GM13976 (cell line): ENCODE results near the gene ARFIP1.

Source experiments
- DNase-seq: peaks from one replicate; pipeline ENCODE4 v3.0.0; 2012; ENCODE audit warnings: low spot score
- in situ Hi-C: fragments of 300-500 bp; cut with MboI; formaldehyde crosslinking; loops from one replicate; pipeline ENCODE4 v1.12.0; 2022; ENCODE audit warnings: low sequenced_read_pairs, mixed read lengths, inconsistent platforms; ENCODE audit not compliant: unreplicated experiment
- TF ChIP-seq, protein P1 (sequence below): IDR thresholded peaks from 2 replicates; pipeline ENCODE4 v1.5.1; 2012; ENCODE audit warnings: borderline replicate concordance, mild to moderate bottlenecking; ENCODE audit not compliant: insufficient read depth; ENCODE audit errors: extremely low read depth, missing control alignments, control extremely low read depth

The ARFIP1 gene

GRCh38 chr4:152944666-152945320 lies 165.0 kb downstream of the ARFIP1 start:
- no peak for DNase-seq
- in situ Hi-C loops = no loop called here
- TF ChIP-seq, protein P1, sequence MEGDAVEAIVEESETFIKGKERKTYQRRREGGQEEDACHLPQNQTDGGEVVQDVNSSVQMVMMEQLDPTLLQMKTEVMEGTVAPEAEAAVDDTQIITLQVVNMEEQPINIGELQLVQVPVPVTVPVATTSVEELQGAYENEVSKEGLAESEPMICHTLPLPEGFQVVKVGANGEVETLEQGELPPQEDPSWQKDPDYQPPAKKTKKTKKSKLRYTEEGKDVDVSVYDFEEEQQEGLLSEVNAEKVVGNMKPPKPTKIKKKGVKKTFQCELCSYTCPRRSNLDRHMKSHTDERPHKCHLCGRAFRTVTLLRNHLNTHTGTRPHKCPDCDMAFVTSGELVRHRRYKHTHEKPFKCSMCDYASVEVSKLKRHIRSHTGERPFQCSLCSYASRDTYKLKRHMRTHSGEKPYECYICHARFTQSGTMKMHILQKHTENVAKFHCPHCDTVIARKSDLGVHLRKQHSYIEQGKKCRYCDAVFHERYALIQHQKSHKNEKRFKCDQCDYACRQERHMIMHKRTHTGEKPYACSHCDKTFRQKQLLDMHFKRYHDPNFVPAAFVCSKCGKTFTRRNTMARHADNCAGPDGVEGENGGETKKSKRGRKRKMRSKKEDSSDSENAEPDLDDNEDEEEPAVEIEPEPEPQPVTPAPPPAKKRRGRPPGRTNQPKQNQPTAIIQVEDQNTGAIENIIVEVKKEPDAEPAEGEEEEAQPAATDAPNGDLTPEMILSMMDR = no peak

- no peak for DNase-seq
- in situ Hi-C loops = no loop called here
- TF ChIP-seq, protein P1 = no peak
These were observed 165.9 kb downstream of the ARFIP1 start for GRCh38 chr4:152945639-152946038.

- in situ Hi-C loops = no loop called here
- DNase-seq = no peak
- TF ChIP-seq, protein P1 = no peak
These were observed 166.7 kb downstream of the ARFIP1 start for GRCh38 chr4:152946446-152946845.

DNA sequence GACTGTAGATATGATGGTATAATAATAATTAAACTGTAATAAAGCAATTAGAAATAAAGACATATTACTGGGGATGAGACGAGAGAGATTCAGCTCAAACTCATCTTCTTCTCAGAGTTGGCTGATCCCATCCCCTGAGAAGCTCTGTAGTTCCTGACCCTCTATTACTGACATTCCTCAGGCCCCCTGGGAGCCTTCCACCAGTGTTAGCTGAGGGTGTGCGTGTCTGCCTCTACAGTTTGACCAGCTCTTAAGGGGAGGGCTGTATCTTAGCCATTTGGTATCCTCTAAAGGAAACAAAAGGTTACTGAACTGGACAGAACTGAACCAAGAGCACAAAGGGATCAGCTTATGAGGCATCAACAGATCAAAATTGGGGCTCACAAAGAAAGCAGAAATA lies 167.6 kb downstream of the ARFIP1 start:
- DNase-seq = no peak
- TF ChIP-seq, protein P1 = no peak
- in situ Hi-C loops = no loop called here

DNA sequence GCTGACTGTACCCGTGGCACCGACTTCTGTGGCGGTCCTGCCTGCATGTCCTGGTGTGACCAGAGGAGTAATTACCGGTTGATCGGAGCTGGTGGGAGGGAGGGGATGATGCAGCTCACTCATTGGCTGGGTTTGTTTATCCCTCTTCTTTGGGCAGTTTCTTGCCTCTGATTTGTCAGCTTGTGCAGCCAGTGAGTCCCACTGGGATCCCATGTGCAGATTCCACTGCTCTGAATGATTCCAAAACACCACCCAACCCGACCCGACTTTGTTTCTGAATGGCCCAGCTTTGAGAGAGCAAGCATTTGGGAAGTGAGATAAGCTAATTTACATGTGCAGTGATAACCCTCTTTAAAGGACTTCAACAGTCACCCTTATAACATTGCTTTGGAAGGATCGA lies 170.2 kb downstream of the ARFIP1 start:
- DNase-seq = no peak
- TF ChIP-seq, protein P1 = no peak
- in situ Hi-C loops = no loop called here

DNA sequence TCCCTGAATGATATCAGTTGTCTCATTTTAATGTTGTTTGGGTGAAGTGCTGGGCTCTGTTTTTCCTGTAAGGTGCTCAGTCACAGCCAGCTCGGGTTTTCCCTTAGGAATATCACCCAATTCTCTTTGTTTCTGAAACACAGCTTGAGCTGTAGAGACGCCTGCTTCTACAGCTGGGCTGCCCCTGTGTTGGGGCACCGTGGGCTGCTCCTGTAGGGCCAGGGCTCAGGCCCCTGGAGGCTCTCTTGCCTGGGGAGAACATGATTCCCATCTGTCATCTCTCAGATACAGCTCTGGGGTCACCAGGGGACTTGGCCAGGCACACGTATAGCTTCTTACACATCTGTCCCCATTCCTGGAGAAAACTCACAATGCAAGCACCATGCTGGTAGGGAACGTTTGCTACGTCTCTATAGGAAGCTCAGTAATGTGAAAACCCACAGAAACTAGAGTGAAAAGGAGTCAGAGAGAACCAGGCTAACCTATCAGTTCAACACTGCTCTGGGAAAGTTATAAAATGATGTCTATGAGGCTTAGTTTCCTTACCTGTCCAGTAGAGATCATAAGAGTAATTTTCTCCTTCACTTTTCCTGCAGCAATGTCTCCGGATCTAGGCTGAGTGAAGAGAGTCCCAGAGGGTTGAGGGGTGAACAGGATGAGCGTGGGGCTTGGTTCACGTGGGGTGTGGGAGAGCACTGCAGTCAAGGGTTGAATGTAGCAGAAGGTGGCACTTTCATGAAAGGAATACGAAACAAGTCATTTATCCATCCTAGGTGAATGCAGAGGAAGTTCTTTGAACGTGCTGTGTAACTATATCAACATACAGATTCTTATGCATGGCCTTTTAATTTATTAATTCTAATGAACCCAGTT lies 170.9 kb downstream of the ARFIP1 start:
- TF ChIP-seq, protein P1 = no peak
- in situ Hi-C loops = no loop called here
- no peak for DNase-seq

DNA sequence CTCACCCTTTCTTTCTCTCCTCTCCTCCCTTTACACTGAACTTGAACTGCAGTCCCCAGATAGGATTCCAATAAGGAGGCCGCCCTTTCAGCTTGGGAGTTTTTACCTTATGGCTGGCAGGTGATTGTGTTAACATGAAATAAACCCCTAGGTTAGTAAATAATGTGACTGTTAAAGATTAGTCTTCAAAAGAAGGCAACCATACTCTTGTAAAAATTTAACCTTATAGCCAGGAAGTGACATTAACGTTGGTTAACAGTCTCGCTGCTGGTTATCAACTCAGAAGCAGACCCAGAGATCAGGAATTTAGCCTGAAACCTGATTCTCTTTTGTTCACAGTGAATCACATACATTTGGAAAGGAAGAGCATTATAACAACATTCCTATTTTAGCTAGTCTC lies 171.6 kb downstream of the ARFIP1 start:
- DNase-seq = no peak
- TF ChIP-seq, protein P1 = no peak
- in situ Hi-C loops = no loop called here
